K562 (cell line): ENCODE measurements around the gene CYP46A1.

Experiments used
- EZH2 ChIP-seq: IDR thresholded peaks from 2 replicates; pipeline ENCODE4 v1.6.1; 2012; ENCODE audit warnings: low read depth, mild to moderate bottlenecking, inconsistent platforms, low read length, borderline replicate concordance
- FOS ChIP-seq: IDR thresholded peaks from 3 replicates; pipeline ENCODE4 v1.6.1; 2011; ENCODE audit not compliant: insufficient read length; ENCODE audit errors: extremely low read depth
- HMGN3 ChIP-seq: IDR thresholded peaks from 2 replicates; pipeline ENCODE4 v1.6.1; 2011; ENCODE audit warnings: borderline replicate concordance, low read depth, mild to moderate bottlenecking, mixed read lengths, low read length; ENCODE audit not compliant: insufficient read length; ENCODE audit errors: extremely low read depth
- KAT8 ChIP-seq: fragments of 450-650 bp; IDR thresholded peaks from 2 replicates; pipeline ENCODE4 v1.6.1; 2016; ENCODE audit warnings: low read depth, mild to moderate bottlenecking
- MTF1 ChIP-seq: fragments of 250-450 bp; sonication (Bioruptor Pico); IDR thresholded peaks from 2 replicates; pipeline ENCODE4 v1.9.0; 2021; ENCODE audit warnings: moderate library complexity, mild to moderate bottlenecking, inconsistent platforms, borderline replicate concordance
- SIN3A ChIP-seq, 2 experiments: fragments of 150-350 bp in 1 of 2; IDR thresholded peaks; 2 replicates each; pipeline ENCODE4 v1.6.1; 2011 to 2016; ENCODE audit warnings: borderline replicate concordance in 2 of 2, low read depth in 2 of 2, low read length in 2 of 2, mild to moderate bottlenecking in 2 of 2, moderate library complexity in 2 of 2; ENCODE audit not compliant: control insufficient read depth in 1 of 2
- SIRT6 ChIP-seq: IDR thresholded peaks from one replicate; pipeline ENCODE4 v1.6.1; 2012; ENCODE audit warnings: low read depth, mild to moderate bottlenecking, control low read depth, inconsistent platforms, low read length, moderate library complexity
- SREBF2 ChIP-seq: sonication (generic); formaldehyde crosslinking; IDR thresholded peaks from 2 replicates; pipeline ENCODE4 v1.4.0; 2020; ENCODE audit warnings: mild to moderate bottlenecking, missing genetic modification reagents
- ZBTB43 ChIP-seq: sonication (generic); formaldehyde crosslinking; IDR thresholded peaks from 2 replicates; pipeline ENCODE4 v1.8.0; 2023; ENCODE audit warnings: mild to moderate bottlenecking, missing genetic modification reagents

GRCh38 chr14:99720941-99721791, 37.1 kb downstream of the CYP46A1 start:
- TF ChIP-seq SIRT6, result no peak
- TF ChIP-seq EZH2, result no peak
- no peak for TF ChIP-seq FOS
- TF ChIP-seq ZBTB43 (CRISPR knock-in tag), result no peak
- no peak for TF ChIP-seq SIN3A (IDR thresholded peaks at IDR 0.05; ENCODE audit: borderline replicate concordance in 2 of 2, control insufficient read depth in 1 of 2, low read depth in 2 of 2, low read length in 2 of 2)
- TF ChIP-seq MTF1 (CRISPR knock-in tag), result no peak
- TF ChIP-seq KAT8, result no peak
- TF ChIP-seq HMGN3, result no peak
- no peak for TF ChIP-seq SREBF2 (CRISPR knock-in tag)
